Chondrocyte (in vitro differentiated cells): ENCODE measurements around the gene RAB38. TPM values are rescaled to one million over a fixed set of nuclear protein-coding genes. Genes with fewer than 3 reads are reported as not detected.

Source experiments
- DNase-seq: peaks from one replicate; pipeline ENCODE4 v3.0.0; 2021; ENCODE audit warnings: mixed read lengths, low spot score
- H3K27ac Mint-ChIP-seq: one replicate; pipeline ENCODE4 v1.8.0; 2021; ENCODE audit warnings: mild to moderate bottlenecking, moderate library complexity, mixed read lengths; ENCODE audit not compliant: unreplicated experiment
- H3K27me3 Mint-ChIP-seq: 2 replicates; pipeline ENCODE4 v1.8.0; 2021; ENCODE audit warnings: low read depth, mixed read lengths
- H3K36me3 Mint-ChIP-seq: 2 replicates; pipeline ENCODE4 v1.8.0; 2021; ENCODE audit warnings: low read depth, mixed read lengths
- H3K4me1 Mint-ChIP-seq: 2 replicates; pipeline ENCODE4 v1.8.0; 2021; ENCODE audit warnings: low read depth, mild to moderate bottlenecking, mixed read lengths
- H3K4me3 Mint-ChIP-seq: one replicate; pipeline ENCODE4 v1.8.0; 2021; ENCODE audit warnings: mild to moderate bottlenecking, moderate library complexity, mixed read lengths; ENCODE audit not compliant: unreplicated experiment
- H3K9me3 Mint-ChIP-seq: 2 replicates; pipeline ENCODE4 v1.8.0; 2021; ENCODE audit warnings: low read depth, mixed read lengths
- total RNA-seq: library from RNA; stranded (reverse); gene quantifications from 3 replicates; pipeline ENCODE4 v1.2.1, GENCODE V29; 2021
- TF ChIP-seq, protein P1 (sequence below): fragments of 200-600 bp; sonication (generic); IDR thresholded peaks from 2 replicates; pipeline ENCODE4 v1.5.0; 2021; ENCODE audit warnings: antibody characterized with exemption, mild to moderate bottlenecking, moderate library complexity

The RAB38 gene
- total RNA-seq, 1 donor from 2014 or later, result not detected

DNA sequence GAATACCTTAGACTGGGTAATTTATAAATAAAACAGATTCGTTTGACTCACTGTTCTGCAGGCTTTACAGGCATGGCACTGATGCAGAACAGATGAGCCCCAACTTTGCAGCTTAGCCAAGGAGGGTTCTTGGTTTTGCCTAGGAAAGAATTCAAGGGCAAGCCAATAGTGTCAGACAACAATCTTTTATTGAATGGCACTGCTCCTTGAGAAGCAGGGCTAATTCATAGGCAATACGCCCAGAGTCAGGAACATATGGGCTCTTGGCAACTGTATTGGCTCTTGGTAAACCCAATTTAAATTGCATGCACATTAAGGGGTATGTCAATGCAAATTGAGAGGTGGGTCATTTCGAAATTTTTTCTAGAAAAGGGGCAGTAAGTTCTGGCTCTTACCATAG is 87.9 kb downstream of the RAB38 start:
- H3K27me3 Mint-ChIP-seq, result peaks cover 6% of the 10 kb centered on the region

DNA sequence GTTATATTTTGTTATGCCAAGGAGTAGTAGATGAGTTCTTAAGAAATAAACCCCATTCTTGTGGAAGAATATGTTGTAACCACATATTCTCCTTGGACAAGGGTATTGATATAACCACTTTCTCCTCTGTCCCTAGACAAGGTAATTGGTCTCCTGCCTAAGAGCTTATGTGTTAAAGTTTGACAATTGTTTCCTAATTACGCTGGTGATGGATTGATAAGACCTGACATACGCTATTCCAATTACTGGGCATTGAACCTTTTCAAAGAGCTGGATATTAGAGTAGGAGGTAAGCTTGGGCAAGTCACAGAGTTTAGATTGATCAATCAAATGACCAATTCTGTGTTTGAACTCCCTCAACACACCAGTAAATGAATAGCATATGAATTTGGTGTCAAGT is 88.9 kb downstream of the RAB38 start:
- TF ChIP-seq, protein P1, sequence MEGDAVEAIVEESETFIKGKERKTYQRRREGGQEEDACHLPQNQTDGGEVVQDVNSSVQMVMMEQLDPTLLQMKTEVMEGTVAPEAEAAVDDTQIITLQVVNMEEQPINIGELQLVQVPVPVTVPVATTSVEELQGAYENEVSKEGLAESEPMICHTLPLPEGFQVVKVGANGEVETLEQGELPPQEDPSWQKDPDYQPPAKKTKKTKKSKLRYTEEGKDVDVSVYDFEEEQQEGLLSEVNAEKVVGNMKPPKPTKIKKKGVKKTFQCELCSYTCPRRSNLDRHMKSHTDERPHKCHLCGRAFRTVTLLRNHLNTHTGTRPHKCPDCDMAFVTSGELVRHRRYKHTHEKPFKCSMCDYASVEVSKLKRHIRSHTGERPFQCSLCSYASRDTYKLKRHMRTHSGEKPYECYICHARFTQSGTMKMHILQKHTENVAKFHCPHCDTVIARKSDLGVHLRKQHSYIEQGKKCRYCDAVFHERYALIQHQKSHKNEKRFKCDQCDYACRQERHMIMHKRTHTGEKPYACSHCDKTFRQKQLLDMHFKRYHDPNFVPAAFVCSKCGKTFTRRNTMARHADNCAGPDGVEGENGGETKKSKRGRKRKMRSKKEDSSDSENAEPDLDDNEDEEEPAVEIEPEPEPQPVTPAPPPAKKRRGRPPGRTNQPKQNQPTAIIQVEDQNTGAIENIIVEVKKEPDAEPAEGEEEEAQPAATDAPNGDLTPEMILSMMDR, result no peak
- Mint-ChIP-seq H3K9me3 (no peaks in the 10 kb centered on the region), H3K4me1 (no peaks in the 10 kb centered on the region), H3K27ac (no peak overlapping the region), H3K4me3 (no peak overlapping the region), H3K27me3 (peaks cover 6% of the 10 kb centered on the region), H3K36me3 (no peaks in the 10 kb centered on the region)
- DNase-seq, result no peak

More for the DNA sequence above, 87.9 kb downstream of the RAB38 start:
- H3K27ac Mint-ChIP-seq, result no peak overlapping the region
- H3K4me3 Mint-ChIP-seq, result no peak overlapping the region
- TF ChIP-seq, protein P1, result no peak
- H3K4me1 Mint-ChIP-seq, result no peaks in the 10 kb centered on the region
- no peaks in the 10 kb centered on the region for H3K36me3 Mint-ChIP-seq
- H3K9me3 Mint-ChIP-seq, result no peaks in the 10 kb centered on the region
- DNase-seq, result no peak

DNA sequence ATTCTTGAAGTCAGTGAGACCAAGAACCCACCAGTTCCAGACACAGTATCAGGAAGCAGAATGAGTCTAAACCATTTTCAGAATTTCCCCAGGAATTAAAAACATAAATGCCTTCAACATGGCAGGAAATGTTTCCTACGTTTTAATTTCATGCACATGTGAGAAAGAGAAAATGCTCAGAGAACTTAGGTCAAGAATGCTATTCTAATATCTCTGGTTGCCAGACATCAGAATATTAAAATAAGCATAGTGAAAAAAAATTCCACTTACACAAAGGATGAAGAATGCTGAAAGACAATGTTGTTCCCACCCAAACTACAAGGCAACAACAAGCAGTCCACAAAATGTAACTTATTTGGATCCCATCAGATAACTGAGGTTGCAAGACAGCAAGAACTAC is 104.8 kb downstream of the RAB38 start:
- no peak overlapping the region for H3K27ac Mint-ChIP-seq
- H3K9me3 Mint-ChIP-seq, result peaks cover 8% of the 10 kb centered on the region
- no peaks in the 10 kb centered on the region for H3K4me1 Mint-ChIP-seq
- H3K27me3 Mint-ChIP-seq, result peaks cover 2% of the 10 kb centered on the region
- H3K4me3 Mint-ChIP-seq, result no peak overlapping the region
- TF ChIP-seq, protein P1, result no peak
- DNase-seq, result no peak
- H3K36me3 Mint-ChIP-seq, result no peaks in the 10 kb centered on the region

DNA sequence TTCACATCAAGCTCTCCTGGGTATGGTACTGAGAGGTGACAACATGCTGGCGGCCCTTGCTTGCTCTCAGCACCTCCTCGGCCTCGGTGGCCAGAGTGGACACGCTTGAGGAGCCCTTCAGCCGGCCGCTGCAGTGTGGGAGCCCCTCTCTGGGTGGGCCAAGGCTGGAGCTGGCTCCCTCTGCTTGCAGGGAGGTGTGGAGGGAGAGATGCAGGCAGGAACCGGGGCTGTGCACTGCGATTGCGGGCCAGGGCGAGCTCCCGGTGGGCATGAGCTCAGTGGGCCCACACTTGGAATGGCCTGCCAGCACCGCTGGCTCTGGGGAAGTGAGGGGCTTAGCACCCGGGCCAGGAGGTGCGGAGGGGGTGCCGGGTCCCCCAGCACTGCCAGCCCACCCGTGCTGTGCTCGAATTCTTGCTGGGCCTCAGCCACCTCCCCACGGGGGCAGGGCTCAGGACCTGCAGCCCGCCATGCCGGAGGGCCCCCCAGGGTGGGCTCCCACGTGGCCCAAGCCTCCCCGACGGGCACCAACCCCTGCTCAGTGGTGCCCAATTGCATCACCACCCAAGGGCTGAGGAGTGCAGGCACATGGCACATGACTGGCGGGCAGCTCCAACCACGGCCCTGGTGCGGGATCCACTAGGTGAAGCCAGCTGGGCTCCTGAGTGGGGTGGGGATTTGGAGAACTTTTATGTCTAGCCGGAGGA is 106.2 kb downstream of the RAB38 start:
- TF ChIP-seq, protein P1, result no peak
- H3K4me3 Mint-ChIP-seq, result no peak overlapping the region
- H3K9me3 Mint-ChIP-seq, result peaks cover 8% of the 10 kb centered on the region
- no peaks in the 10 kb centered on the region for H3K4me1 Mint-ChIP-seq
- DNase-seq, result peak; percentile 90
- no peak overlapping the region for H3K27ac Mint-ChIP-seq
- H3K36me3 Mint-ChIP-seq, result no peaks in the 10 kb centered on the region
- peaks cover 2% of the 10 kb centered on the region for H3K27me3 Mint-ChIP-seq

DNA sequence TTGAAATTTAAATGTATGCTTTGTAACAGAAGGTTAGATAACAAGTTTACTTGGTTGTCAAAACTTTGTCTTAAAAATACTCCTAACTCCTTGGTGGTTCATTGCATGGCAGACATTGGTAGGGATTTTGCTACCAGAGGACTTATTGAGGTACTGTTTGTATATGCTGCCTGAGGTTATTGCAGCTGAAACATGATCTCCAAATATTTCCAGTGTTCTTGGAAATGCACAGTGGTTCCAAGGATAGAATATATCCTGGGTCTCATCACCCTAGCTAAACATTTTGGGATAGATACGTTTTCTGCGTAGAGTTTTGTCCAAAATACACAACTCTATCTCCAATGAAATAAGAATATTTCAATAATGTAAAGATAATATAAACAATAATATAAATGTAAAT is 109.2 kb downstream of the RAB38 start:
- Mint-ChIP-seq H3K27me3 (peaks cover 5% of the 10 kb centered on the region), H3K27ac (no peak overlapping the region), H3K36me3 (no peaks in the 10 kb centered on the region), H3K9me3 (no peaks in the 10 kb centered on the region), H3K4me1 (no peaks in the 10 kb centered on the region), H3K4me3 (no peak overlapping the region)
- TF ChIP-seq, protein P1, result no peak
- DNase-seq, result no peak
